Hematopoietic multipotent progenitor cell (in vitro differentiated cells): ENCODE data around the gene SMARCE1. TPM values are rescaled to one million over a fixed set of nuclear protein-coding genes. Genes with fewer than 3 reads are reported as not detected.

Source experiments
- DNase-seq, 3 donors: peaks; one replicate each; pipeline ENCODE4 v3.0.0-alpha.2; 2011 to 2015; ENCODE audit warnings: low read depth in 2 of 3, low spot score in 2 of 3
- total RNA-seq: library from RNA; depleted of rRNA; stranded (reverse); fragments of >200 nt; gene quantifications from one replicate; pipeline ENCODE4 v1.2.3, GENCODE V29; 2012

Gene SMARCE1
- total RNA-seq, 1 donor = 46.6 TPM

- no peak for DNase-seq
These were observed 34.0 kb downstream of the SMARCE1 start for GRCh38 chr17:40613467-40614154.

DNA sequence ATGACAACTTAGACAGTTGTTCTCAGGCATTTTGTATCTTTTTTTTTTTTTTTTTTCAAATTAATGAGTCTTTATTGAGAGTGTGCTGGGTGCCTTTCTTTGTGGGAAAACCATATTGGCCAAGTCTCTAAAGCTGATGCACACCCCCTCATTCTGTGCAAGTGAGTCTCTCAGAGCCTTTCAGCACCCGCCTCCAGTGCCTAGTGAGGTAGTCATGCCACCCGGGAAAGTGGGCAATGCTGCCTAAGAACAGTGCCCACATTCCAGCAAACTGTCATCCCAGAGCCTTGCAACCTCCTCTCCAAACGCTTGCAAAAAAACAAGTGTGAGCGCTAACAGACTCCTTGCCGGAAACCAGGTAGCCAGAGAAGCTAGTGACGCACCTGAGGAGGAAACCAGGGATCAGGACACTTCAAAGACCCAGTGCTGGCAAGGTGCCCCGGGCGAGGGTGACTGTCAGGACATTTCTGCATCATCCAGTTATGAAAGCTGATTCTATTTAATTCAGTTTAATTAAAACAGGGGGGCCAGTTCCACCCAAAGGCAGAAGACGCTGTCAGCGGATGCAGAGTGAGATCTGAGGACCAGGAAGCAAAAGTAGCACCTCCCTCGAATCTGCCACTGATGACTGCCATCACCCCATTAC lies 34.9 kb downstream of the SMARCE1 start:
- DNase-seq = peak in 1 of 3 donors; percentile 65

- no peak for DNase-seq
These were observed 35.7 kb downstream of the SMARCE1 start for GRCh38 chr17:40611840-40612474.

- no peak for DNase-seq
These were observed 37.3 kb downstream of the SMARCE1 start for GRCh38 chr17:40610359-40610758.

- peak in 1 of 3 donors; percentile 9 for DNase-seq
These were observed 39.5 kb downstream of the SMARCE1 start for GRCh38 chr17:40608061-40608581.

DNA sequence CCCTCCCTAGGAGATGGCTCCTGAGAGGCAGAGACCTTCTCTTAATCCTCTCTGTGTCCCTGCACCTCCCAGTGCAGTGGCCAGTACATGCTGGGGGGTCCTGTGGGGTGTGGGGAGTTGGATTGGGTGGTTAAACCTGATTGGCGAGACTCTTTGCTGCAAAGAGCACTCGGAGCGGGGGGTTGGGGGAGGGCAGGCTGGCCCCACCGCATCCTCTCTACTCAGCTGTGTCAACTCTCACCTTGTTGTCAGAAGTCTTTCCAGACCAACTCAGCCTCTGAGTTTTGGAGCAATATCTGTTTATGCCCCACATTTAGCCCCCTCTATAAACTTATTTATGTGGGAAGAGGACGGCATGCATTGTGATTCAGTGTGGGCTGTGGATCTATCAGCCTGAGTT lies 40.0 kb downstream of the SMARCE1 start:
- no peak for DNase-seq

DNA sequence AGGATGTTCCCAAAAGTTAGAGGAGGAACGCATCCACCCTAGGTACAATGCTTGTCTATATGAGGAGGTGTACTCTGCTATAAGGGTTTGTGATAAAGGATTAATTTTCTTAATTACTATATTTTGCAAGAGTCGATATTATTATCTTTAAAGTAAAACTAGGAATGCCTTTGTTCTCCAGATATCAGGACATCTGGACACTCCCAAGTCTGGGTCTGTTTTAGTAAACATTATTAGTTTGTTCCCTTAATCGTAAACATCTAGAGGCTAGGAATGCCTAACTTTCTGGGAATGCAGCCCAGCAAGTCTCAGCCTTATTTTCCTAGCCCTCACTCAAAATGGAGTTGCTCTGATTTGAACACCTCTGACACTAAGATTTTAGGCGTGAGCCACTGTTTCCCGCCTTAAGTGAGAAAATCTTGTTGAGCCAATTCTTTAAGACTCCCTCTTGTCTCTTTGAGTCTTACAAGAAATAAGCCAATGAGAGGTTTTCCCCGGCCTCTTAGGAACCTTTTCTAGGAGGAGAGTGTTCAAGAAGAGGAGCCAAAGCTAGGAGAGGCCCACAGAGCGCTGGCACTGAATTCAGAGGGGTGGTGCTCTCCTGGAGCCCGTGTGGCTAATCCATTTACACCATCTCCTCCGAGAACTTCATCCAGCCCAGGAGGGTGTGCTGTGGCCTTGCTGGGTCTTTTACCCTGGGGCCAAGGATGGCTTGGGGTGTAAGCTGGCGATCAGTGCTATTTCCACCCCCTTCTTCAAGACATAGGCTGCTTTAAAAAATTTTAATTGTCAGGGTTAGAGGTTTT lies 40.9 kb downstream of the SMARCE1 start:
- no peak for DNase-seq

- no peak for DNase-seq
These were observed 42.3 kb downstream of the SMARCE1 start for GRCh38 chr17:40605306-40605705.

DNA sequence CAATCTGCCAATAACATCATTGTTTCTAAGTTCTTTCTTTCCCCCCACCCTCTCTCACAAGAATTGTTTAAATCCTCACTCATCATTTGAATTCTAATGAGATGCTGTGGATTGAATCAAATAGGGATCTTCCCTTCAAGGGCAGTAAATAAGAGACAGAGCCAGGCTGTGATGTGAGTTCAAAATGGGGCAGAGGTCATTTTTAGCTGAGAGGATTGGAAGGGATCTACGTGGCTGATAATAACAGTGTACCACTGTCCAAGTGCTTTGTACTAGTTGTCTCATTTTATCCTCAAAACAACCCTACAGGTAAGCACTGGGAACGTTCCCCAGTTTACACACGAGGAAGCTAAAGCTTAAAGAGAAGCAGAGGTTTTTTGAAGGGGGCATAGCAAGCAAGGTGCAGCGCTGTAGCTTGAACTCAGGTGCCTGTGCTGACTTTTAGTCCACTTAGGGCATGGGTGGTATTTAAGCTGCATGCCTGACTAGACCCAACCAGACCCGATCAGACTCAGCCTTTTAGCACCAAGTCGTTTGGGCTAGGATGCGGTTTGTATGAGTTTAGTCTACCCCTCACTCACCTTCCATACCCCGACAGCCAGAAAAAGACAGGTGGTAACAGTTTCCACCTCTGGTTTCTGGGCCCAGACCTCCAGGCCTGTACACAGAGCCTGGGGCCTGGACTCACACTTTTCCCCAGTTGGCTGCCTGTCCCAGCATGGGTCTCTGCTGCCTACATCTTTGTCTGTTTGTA lies 43.1 kb downstream of the SMARCE1 start:
- no peak for DNase-seq

DNA sequence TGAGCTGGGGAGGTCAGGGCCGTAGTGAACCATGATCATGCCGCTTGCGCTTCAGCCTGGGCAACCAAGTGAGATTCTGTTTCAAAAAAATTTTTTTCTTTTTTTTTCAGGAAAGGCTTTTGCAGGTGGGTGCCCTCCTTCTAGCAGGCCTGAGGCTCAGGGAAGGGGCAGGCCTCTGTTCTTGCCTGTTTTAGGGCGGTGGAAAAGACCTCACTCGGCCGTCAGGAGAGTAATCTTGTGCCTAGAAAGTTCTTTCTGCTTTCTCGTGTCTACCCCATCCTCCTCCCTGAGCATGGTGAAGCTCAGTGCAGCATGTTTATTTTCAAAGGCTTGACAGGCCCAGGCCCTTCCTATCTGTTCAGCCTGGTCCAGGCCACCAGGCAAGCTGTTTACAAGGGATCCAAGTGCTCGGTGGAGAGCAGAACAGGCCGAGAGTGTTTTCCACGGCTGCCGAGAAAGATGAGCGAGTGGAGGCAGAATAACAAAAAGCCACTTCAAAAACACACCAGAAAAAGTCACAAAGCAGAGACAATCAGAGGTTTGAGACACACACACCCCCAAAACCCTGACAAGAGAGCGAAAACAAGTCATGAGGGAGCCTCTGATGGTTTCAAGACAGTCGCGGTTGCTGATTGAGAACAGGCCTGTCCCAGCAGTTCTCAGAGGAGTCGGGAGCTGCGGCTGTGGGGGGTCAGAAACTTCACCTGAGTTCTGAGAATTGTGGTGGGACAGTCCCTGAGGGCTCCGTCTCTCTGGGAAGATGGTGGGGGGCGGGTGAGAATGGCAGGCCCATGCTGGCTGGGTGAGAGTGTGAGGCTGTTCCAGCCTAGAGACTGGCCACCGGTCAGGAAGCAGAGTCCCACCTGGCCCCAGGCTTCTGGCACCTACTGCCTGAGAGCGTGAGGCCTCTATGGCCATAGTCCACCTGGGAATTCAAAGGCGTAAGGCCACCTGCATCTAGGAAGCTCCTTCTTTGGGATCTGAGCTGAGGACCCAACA lies 44.9 kb downstream of the SMARCE1 start:
- no peak for DNase-seq

GRCh38 chr17:40600486-40601046 lies 47.1 kb downstream of the SMARCE1 start:
- DNase-seq = no peak

- DNase-seq = no peak
These were observed 48.2 kb downstream of the SMARCE1 start for GRCh38 chr17:40599468-40599763.

DNA sequence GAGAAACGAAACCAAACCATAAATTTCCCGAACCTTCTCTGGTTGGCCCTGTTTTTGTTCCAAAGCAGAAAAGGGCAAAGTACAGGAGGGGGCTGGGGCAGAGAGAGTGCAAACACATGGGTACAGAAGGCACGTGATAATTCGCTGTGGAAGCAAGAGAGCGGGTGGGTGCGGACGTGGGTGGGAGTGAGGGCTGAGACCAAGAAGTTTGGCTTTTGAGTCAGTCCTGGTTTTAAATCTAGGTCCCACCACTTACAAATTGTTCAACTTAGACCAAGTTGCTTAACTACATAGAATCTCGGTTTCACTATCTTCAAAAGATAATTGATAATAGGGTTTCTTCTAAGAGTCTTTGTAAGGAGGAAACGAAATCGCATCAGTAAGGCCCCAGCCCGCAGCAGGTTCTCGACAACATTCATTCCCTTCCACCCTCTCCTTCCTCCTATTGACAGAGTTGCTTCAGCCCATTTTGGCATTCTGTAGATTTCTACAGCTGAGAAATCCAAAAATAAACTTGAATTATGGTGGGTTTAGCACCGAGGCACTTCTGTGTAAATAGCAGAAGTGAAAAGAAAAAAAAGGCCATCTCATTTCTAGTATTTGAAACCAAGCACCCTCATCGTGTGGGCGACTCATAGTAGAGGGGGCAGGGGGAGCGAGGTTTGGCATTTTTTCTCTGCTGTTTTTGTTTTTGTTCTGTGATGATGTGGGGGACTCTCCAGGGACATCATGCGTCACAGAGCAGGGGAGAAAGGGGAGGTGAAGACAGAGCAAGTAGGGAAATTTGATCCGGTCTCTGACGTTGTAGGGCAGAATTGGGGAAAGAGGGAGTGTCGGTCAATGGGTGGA lies 48.8 kb downstream of the SMARCE1 start:
- peak in 2 of 3 donors; percentile 57 to 59 for DNase-seq

GRCh38 chr17:40598301-40598618 lies 49.4 kb downstream of the SMARCE1 start:
- DNase-seq = no peak

- no peak for DNase-seq
These were observed 49.9 kb downstream of the SMARCE1 start for GRCh38 chr17:40597556-40598300.

- no peak for DNase-seq
These were observed 50.5 kb downstream of the SMARCE1 start for GRCh38 chr17:40597156-40597555.

GRCh38 chr17:40596261-40596919 lies 51.2 kb downstream of the SMARCE1 start:
- peak in 1 of 3 donors; percentile 43 for DNase-seq
